ENCODE data around the gene FDCSP. TPM values are rescaled to one million over a fixed set of nuclear protein-coding genes. Genes with fewer than 3 reads are reported as not detected.

Gene FDCSP
- total and polyA plus RNA-seq, 9 donors: 18.3 TPM; not detected in 8

- Histone ChIP-seq H3K4me1 (ENCODE audit: insufficient read depth) (no peaks in the 10 kb centered on the region), H3K9me3 (no peaks in the 10 kb centered on the region), H3K4me3 (no peak overlapping the region), H3K36me3 (no peaks in the 10 kb centered on the region), H3K27ac (no peak overlapping the region), H3K27me3 (no peaks in the 10 kb centered on the region)
- no peak for DNase-seq
- WGBS, 3 donors: 95 to 97% (median 95%) methylated on average over 1 of the region's 1 CpG
- intact Hi-C loops (cut with DNase I): loop anchor here in 1 of 4 donors (10.0 kb wide), 1 partner anchor 1536 kb away; no protein-coding TSS in a partner anchor
- TF ChIP-seq CTCF (IDR thresholded peaks at IDR 0.05) (no peak), POLR2A (IDR thresholded peaks at IDR 0.05) (no peak), EP300 (IDR thresholded peaks at IDR 0.05) (no peak)
Observed at GRCh38 chr4:70190579-70190978, 35.3 kb upstream of the FDCSP start.

GRCh38 chr4:70191647-70192046 lies 34.3 kb upstream of the FDCSP start:
- WGBS, 3 donors: 5 to 13% (median 11%) methylated on average over 1 of the region's 1 CpG
- H3K4me1 ChIP-seq (ENCODE audit: insufficient read depth): no peaks in the 10 kb centered on the region
- no peaks in the 10 kb centered on the region for H3K36me3 ChIP-seq
- DNase-seq: no peak
- intact Hi-C loops (cut with DNase I): loop anchor here in 1 of 4 donors (10.0 kb wide), 1 partner anchor 1537 kb away; no protein-coding TSS in a partner anchor
- H3K9me3 ChIP-seq: no peaks in the 10 kb centered on the region
- TF ChIP-seq POLR2A (IDR thresholded peaks at IDR 0.05) (no peak), EP300 (IDR thresholded peaks at IDR 0.05) (no peak), CTCF (IDR thresholded peaks at IDR 0.05) (no peak)
- no peaks in the 10 kb centered on the region for H3K27me3 ChIP-seq
- no peak overlapping the region for H3K27ac ChIP-seq
- no peak overlapping the region for H3K4me3 ChIP-seq

DNA sequence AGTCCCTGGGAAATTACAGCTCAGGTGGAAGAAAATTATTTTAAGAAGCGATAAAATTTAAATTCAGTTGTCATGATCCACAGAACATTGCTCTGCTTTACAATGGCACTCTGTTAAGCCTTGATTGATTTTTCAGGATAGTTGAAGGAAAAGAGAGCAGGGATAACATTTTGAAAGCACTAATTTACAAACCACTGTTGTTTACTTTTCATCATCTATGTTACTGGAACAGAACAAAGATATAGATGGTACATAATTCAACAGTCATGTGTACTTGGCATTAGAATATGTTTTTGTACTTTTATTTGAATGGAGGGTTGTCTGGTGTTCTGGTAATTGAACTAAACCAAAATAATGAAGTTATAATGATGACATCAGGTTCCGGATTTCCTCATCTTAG lies 33.0 kb upstream of the FDCSP start:
- no peak overlapping the region for H3K4me3 ChIP-seq
- intact Hi-C loops (cut with DNase I): loop anchor here in 1 of 4 donors (10.0 kb wide), 1 partner anchor 1538 kb away; no protein-coding TSS in a partner anchor
- no peaks in the 10 kb centered on the region for H3K4me1 ChIP-seq (ENCODE audit: insufficient read depth)
- no peak overlapping the region for H3K27ac ChIP-seq
- no peaks in the 10 kb centered on the region for H3K27me3 ChIP-seq
- H3K36me3 ChIP-seq: no peaks in the 10 kb centered on the region
- DNase-seq: no peak
- H3K9me3 ChIP-seq: no peaks in the 10 kb centered on the region
- 84 to 88% (median 86%) methylated on average over 2 of the region's 2 CpGs for WGBS, 3 donors
- TF ChIP-seq CTCF (IDR thresholded peaks at IDR 0.05) (no peak), EP300 (IDR thresholded peaks at IDR 0.05) (no peak), POLR2A (IDR thresholded peaks at IDR 0.05) (no peak)

DNA sequence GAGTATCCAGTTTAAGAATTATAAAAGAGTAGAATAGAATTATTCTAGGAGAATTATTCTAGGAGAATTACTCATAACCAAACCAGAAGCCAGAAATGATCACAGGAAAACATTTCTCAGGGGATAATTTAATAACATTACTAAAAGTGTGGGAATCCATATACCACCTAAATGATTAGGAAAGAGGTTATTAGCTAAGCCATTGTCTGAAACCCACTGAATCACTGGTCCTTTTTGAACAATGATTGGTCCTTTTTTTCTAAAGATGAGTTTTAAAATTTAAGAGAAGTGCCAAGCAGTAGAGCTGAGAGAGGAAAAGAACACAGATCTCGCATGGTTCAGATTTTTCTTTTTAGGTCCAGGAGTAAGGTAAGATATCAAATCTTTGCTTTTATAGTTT lies 30.5 kb upstream of the FDCSP start, which contains the start of gene ODAM:
ODAM (plus strand) TSS at position 301 of the 400 bp plus-strand sequence. CDS start 819 bp downstream, outside the sequence.
- Histone ChIP-seq H3K36me3 (no peaks in the 10 kb centered on the region), H3K4me3 (no peak within 1 kb of the TSS), H3K9me3 (no peaks in the 10 kb centered on the region), H3K27ac (no peak within 1 kb of the TSS), H3K27me3 (no peaks in the 10 kb centered on the region), H3K4me1 (ENCODE audit: insufficient read depth) (no peaks in the 10 kb centered on the region)
- DNase-seq: no peak
- intact Hi-C loops (cut with DNase I): loop anchor here in 1 of 4 donors (10.0 kb wide), 1 partner anchor 1541 kb away; no protein-coding TSS in a partner anchor
- WGBS, 3 donors: 86 to 92% (median 89%) methylated on average over 1 of the region's 1 CpG
- TF ChIP-seq CTCF (IDR thresholded peaks at IDR 0.05) (no peak), EP300 (IDR thresholded peaks at IDR 0.05) (no peak), POLR2A (IDR thresholded peaks at IDR 0.05) (no peak)
